OCI-LY3 (cell line): ENCODE results near the gene LAIR1.

Experiments
- H2AFZ ChIP-seq: fragments of 200-600, 300-600 bp; shearing (Covaris generic); 2 replicates; pipeline ENCODE4 v1.6.0; 2014; ENCODE audit warnings: antibody characterized with exemption, low read depth, low read length
- H3K27ac ChIP-seq: fragments of 200-600, 300-600 bp; sonication (generic); 2 replicates; pipeline ENCODE4 v1.5.1; 2014; ENCODE audit warnings: mild to moderate bottlenecking, low read length, moderate library complexity, mixed read lengths
- H3K27me3 ChIP-seq: fragments of 200-600, 300-600 bp; sonication (generic); 2 replicates; pipeline ENCODE4 v1.6.1; 2014; ENCODE audit warnings: low read depth, low read length, mixed read lengths
- H3K36me3 ChIP-seq: fragments of 200-600, 300-600 bp; sonication (generic); replicated peaks from 2 replicates; pipeline ENCODE3; 2014; ENCODE audit warnings: low read depth, low read length, mixed read lengths
- H3K4me1 ChIP-seq: fragments of 300-600, 200-600 bp; sonication (generic); 2 replicates; pipeline ENCODE4 v1.6.1; 2014; ENCODE audit warnings: low read length, mixed read lengths
- H3K4me2 ChIP-seq: fragments of 200-600, 300-600 bp; sonication (generic); 2 replicates; pipeline ENCODE4 v1.6.1; 2014; ENCODE audit warnings: low read length, mixed read lengths
- H3K4me3 ChIP-seq: fragments of 300-600, 200-600 bp; sonication (generic); 2 replicates; pipeline ENCODE4 v1.5.1; 2014; ENCODE audit warnings: antibody characterized with exemption, mild to moderate bottlenecking, low read length, moderate library complexity
- H3K79me2 ChIP-seq: fragments of 300-600, 200-600 bp; shearing (Covaris generic); 2 replicates; pipeline ENCODE4 v1.6.1; 2014; ENCODE audit warnings: mild to moderate bottlenecking, low read length, mixed read lengths
- H3K9ac ChIP-seq: fragments of 300-600, 200-600 bp; shearing (Covaris generic); 2 replicates; pipeline ENCODE4 v1.6.0; 2014; ENCODE audit warnings: mild to moderate bottlenecking, low read length, moderate library complexity
- H3K9me3 ChIP-seq: fragments of 200-600, 300-600 bp; shearing (Covaris generic); 2 replicates; pipeline ENCODE4 v1.6.1; 2014; ENCODE audit warnings: low read length, mixed read lengths; ENCODE audit not compliant: insufficient read depth
- H4K20me1 ChIP-seq: fragments of 200-600, 300-600 bp; sonication (generic); 2 replicates; pipeline ENCODE4 v1.6.1; 2016; ENCODE audit warnings: low read length, mixed read lengths; ENCODE audit not compliant: insufficient read depth
- EZH2phosphoT487 ChIP-seq: fragments of 200-600 bp; shearing (Covaris generic); IDR thresholded peaks from 2 replicates; pipeline ENCODE4 v1.6.1; 2018; ENCODE audit warnings: antibody characterized with exemption, mixed run types, low read depth
- TF ChIP-seq, protein P1 (sequence below): fragments of 200-600, 300-600 bp; sonication (generic); IDR thresholded peaks from 2 replicates; pipeline ENCODE4 v1.5.1; 2014; ENCODE audit warnings: antibody characterized with exemption, low read length, low read depth

The LAIR1 gene

DNA sequence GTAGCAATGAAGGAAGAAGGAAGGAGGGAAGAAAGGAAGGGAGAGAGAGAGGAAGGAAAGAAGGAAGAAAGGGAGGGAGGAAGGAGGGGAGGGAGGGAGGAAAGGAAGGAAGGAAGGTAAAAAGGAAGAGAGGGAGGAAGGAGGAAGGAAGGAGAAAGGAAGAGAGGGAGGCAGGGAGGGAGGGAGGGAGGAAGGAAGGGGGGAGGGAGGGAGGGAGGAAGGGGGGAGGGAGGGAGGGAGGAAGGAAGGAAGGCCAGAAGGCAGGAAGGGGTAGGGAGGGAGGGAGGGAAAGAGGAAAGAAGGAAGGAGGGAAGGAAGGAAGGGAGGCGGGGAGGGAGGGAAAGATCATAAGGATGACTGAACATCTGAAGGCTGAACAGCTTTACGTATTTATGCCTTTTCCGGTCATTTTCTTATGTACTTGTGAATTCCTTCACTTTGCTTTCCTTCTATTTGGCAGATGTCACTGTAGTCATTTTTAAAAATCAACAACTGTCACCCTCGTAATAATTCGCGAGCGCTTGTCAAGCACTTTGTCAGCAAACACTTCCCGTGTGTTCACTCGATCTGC lies 43.8 kb upstream of the LAIR1 start:
- Histone ChIP-seq H2AFZ (no peak overlapping the region), H3K36me3 (no peaks in the 10 kb centered on the region), H3K9ac (no peak overlapping the region), H3K27me3 (peaks cover 5% of the 10 kb centered on the region; the same call in 1 of the 2 replicates), H3K4me2 (no peak overlapping the region), H3K27ac (no peak overlapping the region), H3K79me2 (no peaks in the 10 kb centered on the region), H3K9me3 (0 out of 2 replicates have a peak, but pooled peaks cover 2% of the 10 kb centered on the region), H3K4me1 (no peaks in the 10 kb centered on the region), H4K20me1 (no peaks in the 10 kb centered on the region), H3K4me3 (no peak overlapping the region)
- TF ChIP-seq, protein P1, sequence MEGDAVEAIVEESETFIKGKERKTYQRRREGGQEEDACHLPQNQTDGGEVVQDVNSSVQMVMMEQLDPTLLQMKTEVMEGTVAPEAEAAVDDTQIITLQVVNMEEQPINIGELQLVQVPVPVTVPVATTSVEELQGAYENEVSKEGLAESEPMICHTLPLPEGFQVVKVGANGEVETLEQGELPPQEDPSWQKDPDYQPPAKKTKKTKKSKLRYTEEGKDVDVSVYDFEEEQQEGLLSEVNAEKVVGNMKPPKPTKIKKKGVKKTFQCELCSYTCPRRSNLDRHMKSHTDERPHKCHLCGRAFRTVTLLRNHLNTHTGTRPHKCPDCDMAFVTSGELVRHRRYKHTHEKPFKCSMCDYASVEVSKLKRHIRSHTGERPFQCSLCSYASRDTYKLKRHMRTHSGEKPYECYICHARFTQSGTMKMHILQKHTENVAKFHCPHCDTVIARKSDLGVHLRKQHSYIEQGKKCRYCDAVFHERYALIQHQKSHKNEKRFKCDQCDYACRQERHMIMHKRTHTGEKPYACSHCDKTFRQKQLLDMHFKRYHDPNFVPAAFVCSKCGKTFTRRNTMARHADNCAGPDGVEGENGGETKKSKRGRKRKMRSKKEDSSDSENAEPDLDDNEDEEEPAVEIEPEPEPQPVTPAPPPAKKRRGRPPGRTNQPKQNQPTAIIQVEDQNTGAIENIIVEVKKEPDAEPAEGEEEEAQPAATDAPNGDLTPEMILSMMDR, result no peak
- TF ChIP-seq EZH2phosphoT487, result no peak

DNA sequence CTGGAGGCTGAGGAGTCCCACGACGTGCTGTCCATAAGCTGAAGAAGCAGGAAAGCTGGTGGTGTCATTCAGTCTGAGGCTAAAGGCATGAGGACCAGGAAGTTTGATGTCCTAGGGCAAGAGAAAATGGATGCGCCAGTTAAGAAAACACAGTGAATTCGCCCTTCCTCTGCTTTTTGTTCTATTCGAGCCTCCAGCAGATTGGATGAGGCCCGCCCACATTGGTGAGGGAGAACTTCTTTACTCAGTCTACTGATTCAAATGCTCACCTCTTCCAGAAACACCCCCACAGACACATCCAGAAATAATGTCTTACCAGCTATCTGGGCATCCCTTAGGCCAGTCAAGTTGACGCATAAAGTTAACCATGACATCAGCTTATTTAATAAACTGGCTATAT lies 43.0 kb upstream of the LAIR1 start:
- 0 out of 2 replicates have a peak, but pooled peaks cover 2% of the 10 kb centered on the region for H3K9me3 ChIP-seq
- no peak overlapping the region for H3K4me3 ChIP-seq
- H3K79me2 ChIP-seq, result no peaks in the 10 kb centered on the region
- no peak overlapping the region for H3K9ac ChIP-seq
- no peak overlapping the region for H3K4me2 ChIP-seq
- no peaks in the 10 kb centered on the region for H3K36me3 ChIP-seq
- H2AFZ ChIP-seq, result no peak overlapping the region
- H3K27me3 ChIP-seq, result peaks cover 5% of the 10 kb centered on the region; the same call in 1 of the 2 replicates
- H4K20me1 ChIP-seq, result no peaks in the 10 kb centered on the region
- H3K27ac ChIP-seq, result no peak overlapping the region
- no peaks in the 10 kb centered on the region for H3K4me1 ChIP-seq
- TF ChIP-seq, protein P1, result no peak
- no peak for TF ChIP-seq EZH2phosphoT487

DNA sequence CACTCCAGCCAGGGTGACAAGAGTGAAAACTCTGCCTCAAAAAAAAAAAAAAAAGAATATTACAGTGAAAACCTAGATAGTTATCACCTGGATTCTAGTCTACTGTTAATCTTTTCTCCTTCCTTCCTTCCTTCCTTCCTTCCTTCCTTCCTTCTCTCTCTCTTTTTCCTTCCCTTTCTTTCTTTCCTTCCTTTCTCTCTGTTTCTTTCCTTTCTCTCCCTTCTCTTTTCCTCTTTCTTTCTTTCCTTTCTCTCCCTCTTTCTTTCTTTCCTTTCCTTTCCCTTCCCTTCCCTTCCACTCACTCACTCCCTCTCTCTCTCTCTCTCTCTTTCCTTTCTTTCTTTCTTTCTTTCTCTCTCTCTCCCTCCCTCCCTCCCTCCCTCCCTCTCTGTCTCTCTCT lies 40.9 kb upstream of the LAIR1 start:
- Histone ChIP-seq H3K27ac (no peak overlapping the region), H2AFZ (no peak overlapping the region), H3K9ac (no peak overlapping the region), H3K9me3 (0 out of 2 replicates have a peak, but pooled peaks cover 2% of the 10 kb centered on the region), H3K4me2 (no peak overlapping the region), H3K36me3 (no peaks in the 10 kb centered on the region), H3K4me1 (no peaks in the 10 kb centered on the region), H3K4me3 (no peak overlapping the region), H3K27me3 (peaks cover 5% of the 10 kb centered on the region; the same call in 1 of the 2 replicates), H3K79me2 (no peaks in the 10 kb centered on the region), H4K20me1 (no peaks in the 10 kb centered on the region)
- TF ChIP-seq, protein P1, result no peak
- no peak for TF ChIP-seq EZH2phosphoT487

DNA sequence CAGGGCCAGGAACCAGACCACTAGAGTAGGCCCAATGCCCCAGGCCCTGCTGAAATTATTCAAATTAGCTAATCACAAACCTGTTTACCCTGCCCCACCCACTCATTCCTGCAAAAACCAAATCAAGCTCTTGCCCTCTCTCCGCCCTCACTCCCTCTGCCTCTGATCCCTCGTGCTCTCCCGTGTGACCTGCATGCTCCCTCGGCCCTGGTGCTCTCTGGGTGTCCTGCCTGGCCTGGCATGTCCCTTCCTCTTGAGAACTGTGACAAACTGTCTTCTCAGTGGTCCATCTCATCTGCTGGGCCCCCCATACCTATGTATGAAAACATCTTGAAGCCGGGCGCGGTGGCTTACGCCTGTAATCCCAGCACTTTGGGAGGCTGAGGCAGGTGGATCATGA lies 38.3 kb upstream of the LAIR1 start:
- H3K27ac ChIP-seq, result no peak overlapping the region
- no peaks in the 10 kb centered on the region for H3K79me2 ChIP-seq
- no peaks in the 10 kb centered on the region for H3K9me3 ChIP-seq
- peaks cover 9% of the 10 kb centered on the region; the same call in 1 of the 2 replicates for H3K27me3 ChIP-seq
- H3K36me3 ChIP-seq, result no peaks in the 10 kb centered on the region
- TF ChIP-seq, protein P1, result no peak
- TF ChIP-seq EZH2phosphoT487, result no peak
- no peak overlapping the region for H3K4me3 ChIP-seq
- no peak overlapping the region for H3K4me2 ChIP-seq
- H4K20me1 ChIP-seq, result no peaks in the 10 kb centered on the region
- H3K4me1 ChIP-seq, result no peaks in the 10 kb centered on the region
- no peak overlapping the region for H2AFZ ChIP-seq
- H3K9ac ChIP-seq, result no peak overlapping the region
